Heart left ventricle (tissue), 16 donors: ENCODE measurements around the gene PRMT7. TPM values are rescaled to one million over a fixed set of nuclear protein-coding genes. Genes with fewer than 3 reads are reported as not detected.

Experiments
- ATAC-seq, 4 donors: fragments of 200-7000 bp; cut with Tn5 transposase; one replicate each; pipeline ENCODE4 v1.9.1; 2020 to 2022; ENCODE audit warnings: moderate library complexity in 4 of 4, mild to moderate bottlenecking in 3 of 4, moderate number of reproducible peaks in 1 of 4
- DNase-seq, 5 donors: peaks; one replicate each; pipeline ENCODE4 v3.0.0-alpha.2; 2020
- H3K27ac ChIP-seq, 12 donors: fragments of 200-600 bp; sonication (generic) in 4 of 12; one replicate each; pipeline versions ENCODE4 v1.5.0 to v1.8.0; 2016 to 2022; ENCODE audit warnings: mild to moderate bottlenecking in 2 of 12
- H3K27me3 ChIP-seq, 9 donors: fragments of 200-600 bp; sonication (generic) in 2 of 9; one replicate each; pipeline versions ENCODE4 v1.5.1 to v1.8.0; 2016 to 2022; ENCODE audit warnings: mild to moderate bottlenecking in 3 of 9
- H3K36me3 ChIP-seq, 9 donors: fragments of 200-600 bp; sonication (generic) in 2 of 9; one replicate each; pipeline versions ENCODE4 v1.5.0 to v1.8.0; 2018 to 2022; ENCODE audit warnings: mild to moderate bottlenecking in 2 of 9
- H3K4me1 ChIP-seq, 12 donors: fragments of 200-600 bp; sonication (generic) in 4 of 12; one replicate each; pipeline versions ENCODE4 v1.5.0 to v1.8.0; 2016 to 2022; ENCODE audit warnings: mild to moderate bottlenecking in 3 of 12
- H3K4me3 ChIP-seq, 12 donors: fragments of 200-600 bp; sonication (generic) in 4 of 12; one replicate each; pipeline versions ENCODE4 v1.5.0 to v1.8.0; 2017 to 2022; ENCODE audit warnings: mild to moderate bottlenecking in 9 of 12, moderate library complexity in 4 of 12
- H3K9me3 ChIP-seq, 12 donors: fragments of 200-600 bp; sonication (generic) in 4 of 12; one replicate each; pipeline versions ENCODE4 v1.5.0 to v1.8.0; 2016 to 2022; ENCODE audit warnings: mild to moderate bottlenecking in 1 of 12
- POLR2A ChIP-seq, 2 donors: fragments of 450-650 bp; IDR thresholded peaks; one replicate each; pipeline ENCODE4 v1.6.1; 2017; ENCODE audit warnings: antibody characterized with exemption in 2 of 2, mild to moderate bottlenecking in 2 of 2, moderate library complexity in 2 of 2
- WGBS, 4 donors: extraction: QIAGEN DNeasy Blood & Tissue Kit in 2 of 4; methylation state at CpG; one replicate each; pipeline versions ENCODE4 v1.1.5 to v1.1.7; 2013 to 2018; 5-methylcytosine and 5-hydroxymethylcytosine counted together
- intact Hi-C, 10 donors: fragments of 100-400 bp; cut with DNase I; formaldehyde crosslinking; loops; one replicate each; pipeline versions ENCODE4 v1.11.1 to v1.14.2; 2022
- polyA plus RNA-seq, 2 donors: library from polyadenylated mRNA; stranded (reverse); fragments of 200-250 nt; gene quantifications; one replicate each; pipeline ENCODE4 v1.2.3, GENCODE V29; 2013
- total RNA-seq, 9 donors: library from RNA; depleted of rRNA in 2 of 9; stranded (reverse); fragments of >200 nt in 2 of 9; fragmentation: NEBNext Ultra II Directional in 3 of 9; extraction: Animal tissue kit (Norgen Biotek cat#: 25700) in 3 of 9; gene quantifications; one replicate each; pipeline versions ENCODE4 v1.1.0 to v1.2.4, GENCODE V29; 2016 to 2023
- TF ChIP-seq, protein P1 (sequence below), 12 donors: fragments of 200-600 bp; sonication (generic) in 4 of 12; IDR thresholded peaks; one replicate each; pipeline versions ENCODE4 v1.5.0 to v1.8.0; 2018 to 2022; ENCODE audit warnings: antibody characterized with exemption in 12 of 12, mild to moderate bottlenecking in 5 of 12
- donor health status: ischemic (EF 13 %, LVEDD 7.1; RV severe dilation, severe dysfunction).
- donor health status: healthy with polysubstance abuse.
- donor health status: DM: no; HTN: yes; CAD: no.
- donor health status: DM: no; HTN: no; CAD: no.
- donor health status: ischemic (EF 25% LVEDD 6.9; RV normal size, moderate dysfunction).
- donor health status: ischemic (EF 25% LVEDD 5.7; RV mildly dilated, moderate dysfunction).
- donor health status: healthy.
- donor health status: DM: yes; HTN: yes; CAD: no.
- donor health status: ischemic (EF 35%, LVEDD 5.7; RV mildly dilated, moderate dysfunction).
- donor health status: nonischemic (EF 11% LVEDD 7.7; RV severe dilation, severe dysfunction).
- donor health status: DM: yes; HTN: yes; CAD: no.
- donor health status: PGD.
- donor health status: ischemic (EF 29% LVEDD 5.4; RV normal size, mild dysfunction).
- donor health status: nonischemic (EF 23%, LVEDD 6.1; RV moderate dilation, normal function).

PRMT7 gene
- total and polyA plus RNA-seq, 11 donors, result 21.0 to 37.4 (median 30.7) TPM

DNA sequence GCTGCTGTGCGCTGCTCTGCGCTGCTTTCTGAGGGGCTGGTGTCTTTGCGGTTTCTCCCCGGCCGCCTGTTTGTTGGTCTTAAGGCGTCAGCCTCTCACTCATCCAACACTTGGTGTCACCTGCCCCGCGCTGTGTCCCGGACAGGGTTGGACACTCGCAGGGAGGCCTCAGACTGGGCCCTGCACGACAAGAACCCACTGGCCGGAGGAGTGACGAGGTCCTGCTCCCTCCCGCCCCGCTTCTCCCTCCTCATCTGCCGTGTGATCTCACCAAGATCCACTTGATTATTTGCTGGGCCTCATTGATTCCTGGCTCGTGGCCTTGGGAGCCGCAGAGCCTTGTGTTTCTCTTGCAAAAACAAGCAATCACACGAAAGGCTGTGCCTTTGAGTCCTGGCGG lies 56.6 kb downstream of the PRMT7 start:
- peaks cover 0 to 18% (median 0%) of the 10 kb centered on the region in 9 donors for H3K27me3 ChIP-seq
- DNase-seq, result no peak

DNA sequence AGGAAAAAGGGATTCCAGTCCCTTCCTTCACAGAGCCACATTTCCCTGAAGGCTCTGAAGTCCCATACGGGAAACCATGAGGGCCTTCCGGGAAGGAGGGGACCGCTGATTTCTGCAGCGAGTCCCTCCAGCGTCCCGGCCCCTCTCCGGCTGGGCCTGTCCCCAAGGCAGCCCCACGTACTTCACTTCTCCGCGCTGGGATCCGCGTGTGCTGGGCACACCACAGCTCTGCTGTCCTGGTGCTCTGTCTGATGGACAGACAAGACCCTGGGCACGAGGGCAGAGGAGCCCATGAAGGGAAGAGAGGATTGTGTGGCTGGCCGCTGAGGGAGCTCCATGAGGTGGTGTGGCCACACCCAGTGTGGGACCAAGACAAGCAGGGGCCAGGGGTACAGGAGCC lies 57.1 kb downstream of the PRMT7 start:
- no peak overlapping the region for H3K27ac ChIP-seq
- WGBS, 4 donors, result 81 to 85% (median 84%) methylated on average over 10 to 14 of the region's 14 CpGs
- no peak overlapping the region for H3K4me3 ChIP-seq
- H3K9me3 ChIP-seq, result no peaks in the 10 kb centered on the region
- DNase-seq, result peak in 1 of 5 donors; percentile 37
- TF ChIP-seq, protein P1, sequence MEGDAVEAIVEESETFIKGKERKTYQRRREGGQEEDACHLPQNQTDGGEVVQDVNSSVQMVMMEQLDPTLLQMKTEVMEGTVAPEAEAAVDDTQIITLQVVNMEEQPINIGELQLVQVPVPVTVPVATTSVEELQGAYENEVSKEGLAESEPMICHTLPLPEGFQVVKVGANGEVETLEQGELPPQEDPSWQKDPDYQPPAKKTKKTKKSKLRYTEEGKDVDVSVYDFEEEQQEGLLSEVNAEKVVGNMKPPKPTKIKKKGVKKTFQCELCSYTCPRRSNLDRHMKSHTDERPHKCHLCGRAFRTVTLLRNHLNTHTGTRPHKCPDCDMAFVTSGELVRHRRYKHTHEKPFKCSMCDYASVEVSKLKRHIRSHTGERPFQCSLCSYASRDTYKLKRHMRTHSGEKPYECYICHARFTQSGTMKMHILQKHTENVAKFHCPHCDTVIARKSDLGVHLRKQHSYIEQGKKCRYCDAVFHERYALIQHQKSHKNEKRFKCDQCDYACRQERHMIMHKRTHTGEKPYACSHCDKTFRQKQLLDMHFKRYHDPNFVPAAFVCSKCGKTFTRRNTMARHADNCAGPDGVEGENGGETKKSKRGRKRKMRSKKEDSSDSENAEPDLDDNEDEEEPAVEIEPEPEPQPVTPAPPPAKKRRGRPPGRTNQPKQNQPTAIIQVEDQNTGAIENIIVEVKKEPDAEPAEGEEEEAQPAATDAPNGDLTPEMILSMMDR (IDR thresholded peaks at IDR 0.05), result no peak
- TF ChIP-seq POLR2A (IDR thresholded peaks at IDR 0.05), result no peak
- H3K4me1 ChIP-seq, result peaks cover 0 to 23% (median 0%) of the 10 kb centered on the region in 12 donors
- no peaks in the 10 kb centered on the region for H3K36me3 ChIP-seq
- peaks cover 0 to 18% (median 0%) of the 10 kb centered on the region in 9 donors for H3K27me3 ChIP-seq
- intact Hi-C loops, result loop anchor here in 1 of 10 donors (10.0 kb wide), 1 partner anchor 147 kb away; no protein-coding TSS in a partner anchor
- no peak for ATAC-seq

More for the DNA sequence above, 56.6 kb downstream of the PRMT7 start:
- intact Hi-C loops, result loop anchor here in 1 of 10 donors (10.0 kb wide), 1 partner anchor 147 kb away; no protein-coding TSS in a partner anchor
- no peaks in the 10 kb centered on the region for H3K36me3 ChIP-seq
- H3K9me3 ChIP-seq, result no peaks in the 10 kb centered on the region
- no peak for ATAC-seq
- 78 to 86% (median 84%) methylated on average over 19 to 20 of the region's 20 CpGs for WGBS, 4 donors
- peaks cover 0 to 23% (median 0%) of the 10 kb centered on the region in 12 donors for H3K4me1 ChIP-seq
- no peak overlapping the region for H3K27ac ChIP-seq
- no peak for TF ChIP-seq POLR2A (IDR thresholded peaks at IDR 0.05)
- TF ChIP-seq, protein P1 (IDR thresholded peaks at IDR 0.05), result no peak
- no peak overlapping the region for H3K4me3 ChIP-seq

DNA sequence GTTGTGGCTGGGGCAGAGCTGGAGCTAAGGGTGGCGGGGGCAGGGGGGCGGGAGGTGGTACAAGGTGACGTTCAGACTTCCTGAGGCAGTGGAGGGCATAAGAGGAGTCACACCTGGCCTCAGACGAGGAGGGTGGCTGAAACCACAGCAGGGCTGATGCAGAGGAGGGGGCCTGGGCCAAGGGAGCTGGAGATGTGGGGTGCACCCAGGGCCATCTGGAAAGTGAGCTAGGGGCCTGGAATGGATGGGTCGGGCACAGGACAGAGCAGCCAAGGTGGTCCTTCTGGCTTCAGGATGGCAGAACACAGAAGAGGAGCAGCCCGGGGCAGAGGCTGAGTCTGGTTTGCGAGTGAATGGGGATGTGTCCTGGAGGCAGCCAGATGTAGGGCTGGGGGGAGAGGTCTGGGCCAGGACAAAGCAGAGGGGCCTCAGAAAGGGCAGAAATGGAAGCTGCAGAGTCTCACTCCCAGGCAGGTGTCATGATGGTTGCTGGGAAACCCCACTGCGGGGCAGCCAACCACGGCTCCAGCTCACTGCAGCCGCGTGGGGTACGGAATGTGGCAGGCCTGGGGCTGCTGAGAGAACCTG lies 57.6 kb downstream of the PRMT7 start:
- TF ChIP-seq POLR2A (IDR thresholded peaks at IDR 0.05), result no peak
- TF ChIP-seq, protein P1 (IDR thresholded peaks at IDR 0.05), result no peak

DNA sequence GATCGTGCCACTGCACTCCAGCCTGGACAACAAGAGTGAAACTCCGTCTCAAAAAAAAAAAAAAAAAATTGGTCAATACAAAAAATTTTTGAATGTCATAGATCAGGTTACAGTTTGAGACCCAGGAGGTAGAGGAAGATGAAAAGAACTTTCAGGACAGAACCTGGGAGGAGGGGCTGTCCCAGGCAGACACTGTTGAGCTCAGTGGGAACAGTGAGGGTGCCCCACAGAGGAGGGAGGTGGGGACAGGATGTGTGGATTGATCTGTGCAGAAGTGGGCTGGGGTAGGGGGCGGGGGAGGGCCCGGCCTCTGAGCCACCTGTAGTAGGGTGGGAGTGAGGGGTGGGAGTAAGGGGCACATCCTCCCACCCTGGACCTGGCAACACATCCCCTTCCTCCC lies 58.3 kb downstream of the PRMT7 start:
- H3K36me3 ChIP-seq, result no peaks in the 10 kb centered on the region
- peaks cover 0 to 23% (median 0%) of the 10 kb centered on the region in 12 donors for H3K4me1 ChIP-seq
- H3K9me3 ChIP-seq, result no peaks in the 10 kb centered on the region
- intact Hi-C loops, result loop anchor here in 1 of 10 donors (10.0 kb wide), 1 partner anchor 146 kb away; no protein-coding TSS in a partner anchor
- H3K27me3 ChIP-seq, result peaks cover 0 to 18% (median 0%) of the 10 kb centered on the region in 9 donors
- 73 to 84% (median 76%) methylated on average over 4 of the region's 4 CpGs for WGBS, 4 donors
- ATAC-seq (no peak), DNase-seq (peak in 2 of 5 donors; percentile 6 to 14)
- no peak overlapping the region for H3K27ac ChIP-seq
- H3K4me3 ChIP-seq, result no peak overlapping the region
- TF ChIP-seq, protein P1 (IDR thresholded peaks at IDR 0.05), result no peak
- no peak for TF ChIP-seq POLR2A (IDR thresholded peaks at IDR 0.05)

More for the DNA sequence above, 57.6 kb downstream of the PRMT7 start:
- Histone ChIP-seq H3K4me3 (no peak overlapping the region), H3K4me1 (peaks cover 0 to 23% (median 0%) of the 10 kb centered on the region in 12 donors), H3K27me3 (peaks cover 0 to 18% (median 0%) of the 10 kb centered on the region in 9 donors), H3K9me3 (no peaks in the 10 kb centered on the region), H3K27ac (no peak overlapping the region), H3K36me3 (no peaks in the 10 kb centered on the region)
- peak in 1 of 5 donors; percentile 49 for DNase-seq
- 76 to 84% (median 80%) methylated on average over 12 of the region's 12 CpGs for WGBS, 4 donors
- intact Hi-C loops, result loop anchor here in 1 of 10 donors (10.0 kb wide), 1 partner anchor 146 kb away; no protein-coding TSS in a partner anchor
- ATAC-seq, result no peak
